Peyer's patch (tissue), 4 donors: ENCODE measurements around the gene CD248.

Source experiments
- POLR2A ChIP-seq, 2 donors: fragments of 450-650 bp; IDR thresholded peaks; one replicate each; pipeline ENCODE4 v1.5.1; 2017; ENCODE audit warnings: antibody characterized with exemption in 2 of 2, mild to moderate bottlenecking in 2 of 2, moderate library complexity in 2 of 2
- TF ChIP-seq, protein P1 (sequence below), 6 experiments: fragments of 450-650 bp in 4 of 6; fragments of 200-600 bp in 2 of 6; sonication (generic) in 1 of 6; IDR thresholded peaks; one replicate each; pipeline ENCODE4 v1.5.1; 2017 to 2019; ENCODE audit warnings: antibody characterized with exemption in 6 of 6, mild to moderate bottlenecking in 3 of 6, moderate library complexity in 1 of 6

DNA sequence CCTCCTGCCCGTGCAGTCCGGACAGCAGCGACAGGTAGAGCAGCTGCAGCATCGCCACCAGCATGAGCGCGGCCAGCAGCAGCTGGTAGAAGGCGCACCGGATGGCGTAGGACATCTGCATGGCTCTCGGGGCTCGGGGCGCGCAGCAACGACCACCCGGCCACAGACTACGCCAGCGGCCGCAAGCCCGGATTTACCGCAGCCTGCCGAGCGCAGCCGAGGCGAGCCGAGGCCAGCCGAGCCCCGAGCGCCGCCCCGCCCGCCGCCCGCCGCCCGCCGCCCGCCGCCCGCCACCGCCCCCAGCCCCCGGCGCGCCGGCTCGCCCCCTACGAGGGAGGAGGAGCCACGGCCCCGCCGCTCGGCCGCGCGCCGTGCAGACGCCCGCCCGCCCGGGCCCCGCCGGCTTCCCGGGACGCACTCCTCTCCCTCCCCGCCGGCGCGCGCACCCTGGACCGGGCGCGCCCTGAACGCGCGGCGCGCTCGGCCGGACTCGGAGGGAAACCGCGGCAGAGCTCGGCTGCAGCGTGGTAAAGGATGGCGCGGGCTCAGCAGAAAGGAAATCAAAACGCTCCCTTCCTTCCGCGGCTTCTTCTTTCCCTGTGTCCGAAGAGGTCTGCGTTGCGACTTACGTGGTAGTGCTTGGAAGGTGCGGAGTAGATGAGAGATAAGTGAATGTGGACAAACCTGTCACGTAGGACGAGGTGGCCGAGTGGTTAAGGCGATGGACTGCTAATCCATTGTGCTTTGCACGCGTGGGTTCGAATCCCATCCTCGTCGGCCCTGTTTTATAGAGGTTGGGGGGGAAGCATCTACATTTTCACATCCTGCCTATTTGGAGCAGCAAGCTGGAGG is 30.8 kb upstream of the CD248 start, which contains the start of gene B4GAT1:
- TF ChIP-seq, protein P1, sequence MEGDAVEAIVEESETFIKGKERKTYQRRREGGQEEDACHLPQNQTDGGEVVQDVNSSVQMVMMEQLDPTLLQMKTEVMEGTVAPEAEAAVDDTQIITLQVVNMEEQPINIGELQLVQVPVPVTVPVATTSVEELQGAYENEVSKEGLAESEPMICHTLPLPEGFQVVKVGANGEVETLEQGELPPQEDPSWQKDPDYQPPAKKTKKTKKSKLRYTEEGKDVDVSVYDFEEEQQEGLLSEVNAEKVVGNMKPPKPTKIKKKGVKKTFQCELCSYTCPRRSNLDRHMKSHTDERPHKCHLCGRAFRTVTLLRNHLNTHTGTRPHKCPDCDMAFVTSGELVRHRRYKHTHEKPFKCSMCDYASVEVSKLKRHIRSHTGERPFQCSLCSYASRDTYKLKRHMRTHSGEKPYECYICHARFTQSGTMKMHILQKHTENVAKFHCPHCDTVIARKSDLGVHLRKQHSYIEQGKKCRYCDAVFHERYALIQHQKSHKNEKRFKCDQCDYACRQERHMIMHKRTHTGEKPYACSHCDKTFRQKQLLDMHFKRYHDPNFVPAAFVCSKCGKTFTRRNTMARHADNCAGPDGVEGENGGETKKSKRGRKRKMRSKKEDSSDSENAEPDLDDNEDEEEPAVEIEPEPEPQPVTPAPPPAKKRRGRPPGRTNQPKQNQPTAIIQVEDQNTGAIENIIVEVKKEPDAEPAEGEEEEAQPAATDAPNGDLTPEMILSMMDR (IDR thresholded peaks at IDR 0.05), result no peak
- peak; percentile 52 to 66 for TF ChIP-seq POLR2A (IDR thresholded peaks at IDR 0.05)
